ENCODE measurements around the gene MCC.

GRCh38 chr5:113176734-113177133, 311.5 kb downstream of the MCC start:
- TF ChIP-seq GATA2 (IDR thresholded peaks at IDR 0.05; ENCODE audit: low read depth, low read length) (no peak), GATA3 (IDR thresholded peaks at IDR 0.05; ENCODE audit: low read depth, low read length) (no peak)
